Globus pallidus (tissue), 1 donor: ENCODE results near the gene PRSS36.
"Not testable (repeated sequence)": the region's sequence is repeated elsewhere in the genome, so short reads cannot be mapped to it uniquely, and the experiment has no call there.

Source experiments
- DNase-seq: peaks from one replicate; pipeline ENCODE4 v3.0.0-alpha.2; 2015; ENCODE audit warnings: low spot score

PRSS36 gene

DNA sequence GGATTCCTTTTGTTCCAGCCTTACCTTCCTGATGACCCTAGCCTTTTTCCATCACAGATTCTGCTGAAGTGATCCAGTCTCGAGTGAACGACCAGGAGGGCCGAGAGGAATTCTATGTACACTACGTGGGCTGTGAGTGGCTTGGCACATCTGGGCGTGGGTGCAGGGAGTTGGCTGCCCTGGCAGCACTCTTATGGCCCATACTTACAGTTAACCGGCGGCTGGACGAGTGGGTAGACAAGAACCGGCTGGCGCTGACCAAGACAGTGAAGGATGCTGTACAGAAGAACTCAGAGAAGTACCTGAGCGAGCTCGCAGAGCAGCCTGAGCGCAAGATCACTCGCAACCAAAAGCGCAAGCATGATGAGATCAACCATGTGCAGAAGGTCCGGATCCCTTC, 29.7 kb downstream of the PRSS36 start:
- no peak for DNase-seq

DNA sequence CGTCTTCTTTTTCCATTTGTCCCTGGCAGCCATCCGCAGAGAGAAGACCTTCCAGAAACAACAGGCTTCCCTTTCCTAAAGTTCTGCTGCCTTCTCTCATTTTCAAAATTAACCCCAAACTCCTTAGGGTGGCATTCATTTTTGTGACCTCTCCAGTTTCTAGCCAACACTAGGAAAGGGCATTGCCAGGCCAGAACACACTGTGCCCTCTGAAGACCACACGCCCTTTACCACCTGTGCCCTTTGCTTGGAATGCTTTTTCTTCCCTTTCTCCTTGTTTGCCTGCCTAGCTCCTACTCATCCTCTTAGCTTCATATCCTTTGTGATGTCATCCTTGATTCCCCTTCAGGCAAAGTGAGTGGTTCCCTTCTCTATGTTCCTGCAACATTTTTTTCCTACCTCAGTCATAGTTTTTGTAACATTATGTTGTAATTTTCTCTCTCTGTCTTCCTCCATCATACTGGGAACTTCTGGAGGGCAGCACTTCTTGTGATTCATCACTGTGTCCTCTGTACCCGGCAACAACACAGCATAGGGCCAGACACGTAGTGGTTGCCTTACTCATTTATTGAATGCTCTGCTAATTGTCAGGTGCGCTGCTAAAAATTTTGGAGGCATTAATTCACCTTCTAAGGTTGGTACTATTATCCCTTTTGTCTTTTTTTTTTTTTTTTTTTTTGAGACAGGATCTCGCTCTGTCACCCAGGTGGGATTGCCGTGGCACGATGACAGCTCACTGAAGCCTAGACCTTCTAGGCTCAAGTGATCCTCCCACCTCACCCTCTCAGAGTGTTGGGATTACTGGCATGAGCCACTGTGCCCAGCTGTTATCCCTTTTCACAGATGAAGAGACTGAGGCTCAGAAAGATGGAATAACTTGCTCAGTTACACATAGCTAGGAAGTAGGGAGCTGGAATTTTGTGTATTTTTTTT, 31.4 kb downstream of the PRSS36 start:
- DNase-seq, result no peak

DNA sequence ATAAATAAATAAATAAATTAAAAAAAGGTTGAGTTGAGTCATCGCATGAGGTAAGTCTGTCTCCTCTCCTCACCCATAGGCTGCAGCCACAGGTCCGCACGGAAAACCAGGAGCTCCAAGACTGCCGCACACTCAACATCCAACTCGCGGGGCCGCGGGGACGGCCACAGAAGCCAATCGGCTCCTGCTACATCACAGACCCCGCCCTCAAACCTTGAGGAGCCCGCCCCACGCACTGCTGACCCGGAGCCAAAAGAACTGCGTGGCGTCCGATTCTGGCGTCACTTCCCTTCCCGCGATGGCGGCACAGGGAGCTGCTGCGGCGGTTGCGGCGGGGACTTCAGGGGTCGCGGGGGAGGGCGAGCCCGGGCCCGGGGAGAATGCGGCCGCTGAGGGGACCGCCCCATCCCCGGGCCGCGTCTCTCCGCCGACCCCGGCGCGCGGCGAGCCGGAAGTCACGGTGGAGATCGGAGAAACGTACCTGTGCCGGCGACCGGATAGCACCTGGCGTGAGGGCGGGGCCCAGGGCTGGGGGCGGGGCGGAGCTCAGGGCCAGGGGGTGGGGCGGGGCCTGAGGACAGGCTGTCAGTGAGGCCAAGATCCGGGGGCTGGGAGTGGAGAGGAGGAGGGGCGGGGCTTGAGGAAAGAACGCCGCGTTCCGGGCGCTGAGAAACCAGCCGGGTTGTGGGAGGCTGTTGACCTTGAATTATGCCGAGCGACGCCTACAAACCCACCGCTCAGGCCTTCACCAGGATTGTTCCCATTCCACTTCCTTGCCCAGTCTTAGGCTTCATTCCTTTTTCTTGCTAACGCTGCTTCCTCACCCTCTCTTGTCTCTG, 32.3 kb downstream of the PRSS36 start, which contains the start of gene KAT8:
Gene KAT8 (plus strand): TSS at position 281 of the 839 bp plus-strand sequence. CDS start 18 bp downstream, at position 299.
- DNase-seq, result peak; percentile 97

DNA sequence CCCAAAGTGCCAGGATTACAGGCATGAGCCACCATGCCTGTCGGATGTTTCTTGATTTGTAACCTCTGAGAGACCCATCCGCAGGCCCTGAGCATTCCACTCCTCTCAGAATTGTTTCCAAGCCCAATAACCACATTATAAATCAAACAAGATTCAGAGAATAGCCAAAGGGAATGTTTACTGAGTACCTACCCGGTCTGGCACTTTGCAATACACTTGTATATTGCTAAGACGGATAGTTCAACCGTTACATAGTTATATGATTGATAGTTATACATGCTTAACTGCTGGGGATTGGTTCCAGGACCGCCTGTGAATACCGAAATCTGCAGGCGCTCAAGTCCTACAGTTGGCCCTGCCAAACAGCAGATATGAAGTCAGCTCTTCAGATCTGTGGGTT, 35.4 kb downstream of the PRSS36 start:
- DNase-seq, result no peak

DNA sequence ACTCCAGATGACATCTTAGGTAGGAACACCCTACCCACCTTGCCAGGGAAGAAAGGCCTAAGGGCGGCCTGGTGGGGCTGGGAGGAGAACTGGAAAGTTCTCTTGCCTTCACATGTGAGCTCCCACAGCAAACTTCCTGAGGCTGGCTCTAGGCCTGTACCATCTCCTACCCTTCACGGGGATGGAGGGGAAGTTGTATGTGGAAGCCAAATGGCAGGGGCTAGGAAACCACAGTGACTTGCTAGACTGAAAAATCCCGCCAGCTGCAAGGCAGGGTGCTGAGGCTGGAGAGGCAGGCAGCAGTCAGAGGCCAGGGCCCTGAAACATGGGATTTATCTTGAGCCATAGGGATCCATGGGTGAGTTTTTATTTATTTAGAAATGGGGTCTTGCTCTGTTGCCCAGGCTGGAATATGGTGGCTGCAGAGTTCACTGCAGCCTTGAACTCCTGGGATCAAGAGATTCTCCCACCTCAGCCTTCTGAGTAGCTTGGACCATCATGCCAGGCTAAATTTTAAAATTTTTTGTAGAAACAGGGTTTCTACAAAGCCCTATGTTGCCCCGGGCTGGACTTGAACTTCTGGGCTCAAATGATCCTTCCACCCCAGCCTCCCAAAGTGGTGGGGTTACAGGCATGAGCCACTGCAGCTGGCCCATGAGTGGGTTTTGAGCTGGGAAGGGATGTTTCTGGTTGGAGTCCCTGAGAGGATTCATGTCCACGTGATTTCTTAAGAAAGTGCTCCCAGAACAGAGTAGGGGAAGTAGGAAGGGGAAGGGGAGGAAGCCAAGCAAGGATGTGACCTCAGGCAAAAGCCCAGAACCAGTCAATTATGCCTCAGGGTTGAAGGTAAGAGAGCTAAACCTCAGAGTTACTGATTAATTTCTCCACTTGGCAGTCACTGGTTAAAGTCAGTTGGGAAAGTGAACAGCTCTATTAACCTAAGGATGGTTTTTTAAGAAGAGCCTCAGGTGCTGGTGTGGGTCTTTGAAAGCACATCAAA, 36.4 kb downstream of the PRSS36 start:
- peak; percentile 46 for DNase-seq

DNA sequence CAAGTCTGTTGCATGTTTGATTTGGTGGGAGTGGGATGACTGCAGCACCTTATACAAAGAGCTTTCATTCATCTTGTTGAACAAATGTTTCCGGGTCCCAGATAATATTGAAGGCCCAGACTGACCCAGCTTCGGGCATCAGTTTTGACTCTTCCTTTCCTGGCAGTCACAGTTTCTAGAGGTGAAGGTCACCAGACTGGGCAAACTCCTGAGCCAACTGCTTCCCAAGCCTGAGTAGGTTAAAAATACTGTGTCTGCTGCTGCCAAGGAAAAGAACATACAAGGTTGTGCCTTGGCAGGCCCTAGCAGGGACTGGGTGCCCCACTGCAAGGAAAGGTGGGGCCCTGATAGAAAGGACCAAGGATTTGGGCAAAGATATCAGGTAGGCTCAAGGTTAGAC, 37.2 kb downstream of the PRSS36 start:
- DNase-seq, result no peak

DNA sequence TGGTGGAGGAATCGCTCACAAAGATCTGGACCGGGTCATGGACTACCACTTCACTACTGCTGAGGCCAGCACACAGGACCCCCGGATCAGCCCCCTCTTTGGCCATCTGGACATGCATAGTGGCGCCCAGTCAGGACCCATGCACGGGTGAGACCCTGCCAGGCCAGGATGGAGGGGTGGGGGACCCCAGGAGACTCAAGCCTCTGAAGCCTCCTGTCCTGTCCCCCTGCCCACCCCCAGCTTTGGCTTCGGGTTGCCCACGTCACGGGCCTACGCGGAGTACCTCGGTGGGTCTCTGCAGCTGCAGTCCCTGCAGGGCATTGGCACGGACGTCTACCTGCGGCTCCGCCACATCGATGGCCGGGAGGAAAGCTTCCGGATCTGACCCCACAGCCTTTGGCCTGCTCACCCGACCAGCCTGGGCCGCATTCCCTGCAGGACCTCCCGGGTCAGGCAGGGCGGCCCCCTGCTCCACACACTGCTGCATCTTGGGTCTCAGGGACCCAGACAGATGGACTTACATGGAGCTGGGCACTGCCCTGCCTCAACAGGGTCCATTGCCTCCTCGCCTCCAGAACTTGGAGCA, 37.9 kb downstream of the PRSS36 start:
- DNase-seq, result no peak

DNA sequence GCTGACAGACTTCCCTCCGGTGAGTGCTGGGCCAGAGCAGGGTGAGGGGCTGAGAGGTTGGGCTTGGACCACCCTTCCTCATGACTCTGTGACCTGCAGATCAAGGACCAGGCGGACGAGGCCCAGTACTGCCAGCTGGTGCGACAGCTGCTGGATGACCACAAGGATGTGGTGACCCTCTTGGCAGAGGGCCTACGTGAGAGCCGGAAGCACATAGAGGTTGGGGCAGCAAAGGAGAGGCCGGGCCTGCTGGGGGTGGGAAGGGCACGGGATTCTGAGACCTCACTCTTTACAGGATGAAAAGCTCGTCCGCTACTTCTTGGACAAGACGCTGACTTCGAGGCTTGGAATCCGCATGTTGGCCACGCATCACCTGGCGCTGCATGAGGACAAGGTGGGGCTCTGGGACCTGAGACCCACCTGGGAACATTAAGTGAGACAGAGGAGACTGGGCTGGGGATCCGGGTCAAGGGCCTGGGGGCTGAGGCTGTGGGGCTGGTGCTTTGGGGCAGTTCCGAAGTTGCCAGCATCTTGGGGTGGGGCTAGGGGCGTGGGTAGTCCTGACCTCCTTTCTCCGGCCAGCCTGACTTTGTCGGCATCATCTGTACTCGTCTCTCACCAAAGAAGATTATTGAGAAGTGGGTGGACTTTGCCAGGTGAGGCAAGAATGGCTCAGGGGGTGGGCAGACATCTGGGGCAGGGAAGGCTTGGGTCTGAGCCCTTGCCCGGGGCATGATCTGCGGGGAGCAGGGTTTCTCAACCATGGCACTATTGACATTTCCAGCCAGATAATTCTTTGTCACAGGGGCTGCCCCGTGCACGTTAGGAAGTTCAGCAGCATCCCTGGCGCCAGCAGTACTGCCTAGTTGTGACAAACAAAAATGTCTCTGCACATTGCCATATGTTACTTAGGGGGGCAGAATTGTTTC, 39.5 kb downstream of the PRSS36 start:
- DNase-seq, result no peak

DNA sequence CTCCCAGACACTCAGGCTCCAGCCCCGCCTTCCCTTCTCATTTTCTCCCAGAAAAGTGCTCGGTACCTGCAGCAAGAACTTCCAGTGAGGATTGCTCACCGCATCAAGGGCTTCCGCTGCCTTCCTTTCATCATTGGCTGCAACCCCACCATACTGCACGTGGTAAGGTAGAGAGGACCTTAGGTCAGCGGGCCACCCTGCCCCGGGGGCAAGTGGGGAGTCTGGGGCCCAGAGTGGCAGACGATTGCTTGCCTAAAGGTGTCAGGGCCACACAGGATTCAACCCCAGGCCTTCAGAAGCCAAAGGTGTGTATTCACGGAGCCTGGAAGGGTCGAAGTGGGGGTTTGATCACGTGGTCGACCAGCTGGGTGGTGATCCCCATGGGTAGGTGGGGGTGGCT, 40.2 kb downstream of the PRSS36 start:
- DNase-seq, result no peak

DNA sequence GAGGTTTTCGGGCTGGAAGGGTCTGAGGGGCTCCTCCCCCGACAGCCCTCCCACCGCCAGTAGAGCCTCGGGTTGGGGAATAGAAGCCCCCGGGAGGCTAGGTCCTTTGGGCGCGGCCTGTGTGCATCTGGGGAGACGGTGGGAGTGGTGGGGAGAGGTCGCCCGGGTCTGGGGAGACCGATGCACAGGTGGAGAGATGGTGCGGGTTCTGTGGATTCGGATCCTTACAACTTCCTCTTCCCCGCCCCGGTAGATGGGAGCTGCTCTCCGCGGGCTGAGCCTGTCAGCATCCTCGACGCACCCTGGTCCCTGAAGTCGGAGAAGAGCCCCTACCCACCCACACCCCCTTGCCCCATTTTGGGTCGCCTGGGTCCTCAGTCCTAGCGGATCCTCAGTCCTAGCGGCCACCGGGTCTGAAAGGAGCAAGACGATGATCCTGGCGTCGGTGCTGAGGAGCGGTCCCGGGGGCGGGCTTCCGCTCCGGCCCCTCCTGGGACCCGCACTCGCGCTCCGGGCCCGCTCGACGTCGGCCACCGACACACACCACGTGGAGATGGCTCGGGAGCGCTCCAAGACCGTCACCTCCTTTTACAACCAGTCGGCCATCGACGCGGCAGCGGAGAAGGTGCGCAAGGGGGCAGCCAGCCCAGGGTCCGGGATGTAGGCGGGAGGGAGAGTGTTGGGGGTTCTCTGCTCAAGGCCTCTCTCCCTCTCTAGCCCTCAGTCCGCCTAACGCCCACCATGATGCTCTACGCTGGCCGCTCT, 40.9 kb downstream of the PRSS36 start:
- DNase-seq, result no peak

DNA sequence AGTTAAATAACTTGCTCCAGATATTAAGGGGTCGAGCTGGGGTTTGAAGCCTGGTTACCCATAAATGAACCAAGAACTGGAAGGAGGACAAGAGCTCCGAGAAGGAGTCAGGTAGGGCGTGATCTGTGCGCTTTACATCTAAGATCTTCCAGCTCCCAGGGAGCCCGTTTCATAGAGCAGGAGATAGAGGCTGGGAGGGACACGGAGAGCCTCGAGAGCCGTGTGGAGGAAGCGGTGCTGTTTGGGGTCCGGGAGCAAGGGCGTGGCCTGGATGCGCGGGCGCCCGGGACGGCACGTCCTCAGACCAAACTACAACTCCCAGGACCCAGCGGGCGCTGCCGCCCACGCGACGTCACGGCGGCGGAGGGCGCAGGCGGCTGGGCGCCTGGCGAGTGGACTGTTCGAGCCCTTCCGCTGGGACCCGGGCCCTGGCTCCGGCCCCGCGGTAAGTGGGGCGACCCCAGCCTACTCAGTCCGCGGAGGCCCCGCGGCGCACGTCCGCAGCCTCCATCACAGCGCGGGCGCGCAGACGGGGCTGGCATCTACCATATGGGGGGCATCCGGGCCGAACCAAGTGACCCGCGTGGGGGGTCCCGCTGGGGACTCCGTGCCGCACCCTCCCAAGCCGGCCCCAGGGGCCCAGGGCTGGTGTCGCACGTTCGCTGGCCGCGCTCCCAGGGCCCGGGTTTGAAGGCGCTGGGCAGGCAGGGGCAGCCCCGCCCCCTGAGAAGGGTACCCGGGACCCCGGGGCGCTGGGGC, 41.7 kb downstream of the PRSS36 start, which contains the start of gene BCKDK:
Gene BCKDK (plus strand): TSS at position 352 of the 759 bp plus-strand sequence. CDS start 838 bp downstream, outside the sequence.
- peak; percentile 67 for DNase-seq

DNA sequence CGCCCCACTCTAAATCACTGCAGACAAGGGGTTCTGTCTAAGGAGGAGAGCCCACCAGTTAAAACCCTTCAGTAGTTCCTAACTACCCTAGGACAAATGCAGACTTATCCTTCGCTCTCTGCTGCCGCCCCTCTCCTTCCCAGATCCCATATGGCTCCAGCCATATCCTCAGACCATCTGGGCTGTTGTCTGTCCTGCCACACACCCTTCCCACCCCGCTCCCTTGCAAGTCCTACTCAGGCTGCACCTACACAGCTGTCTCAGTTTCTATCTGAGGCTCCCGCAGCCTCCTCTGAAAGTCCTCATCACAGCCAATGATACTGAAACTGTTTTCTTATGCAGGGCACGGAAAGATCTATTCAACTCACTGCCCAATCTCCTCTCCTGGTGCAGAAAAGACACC, 42.4 kb downstream of the PRSS36 start:
- DNase-seq, result no peak

DNA sequence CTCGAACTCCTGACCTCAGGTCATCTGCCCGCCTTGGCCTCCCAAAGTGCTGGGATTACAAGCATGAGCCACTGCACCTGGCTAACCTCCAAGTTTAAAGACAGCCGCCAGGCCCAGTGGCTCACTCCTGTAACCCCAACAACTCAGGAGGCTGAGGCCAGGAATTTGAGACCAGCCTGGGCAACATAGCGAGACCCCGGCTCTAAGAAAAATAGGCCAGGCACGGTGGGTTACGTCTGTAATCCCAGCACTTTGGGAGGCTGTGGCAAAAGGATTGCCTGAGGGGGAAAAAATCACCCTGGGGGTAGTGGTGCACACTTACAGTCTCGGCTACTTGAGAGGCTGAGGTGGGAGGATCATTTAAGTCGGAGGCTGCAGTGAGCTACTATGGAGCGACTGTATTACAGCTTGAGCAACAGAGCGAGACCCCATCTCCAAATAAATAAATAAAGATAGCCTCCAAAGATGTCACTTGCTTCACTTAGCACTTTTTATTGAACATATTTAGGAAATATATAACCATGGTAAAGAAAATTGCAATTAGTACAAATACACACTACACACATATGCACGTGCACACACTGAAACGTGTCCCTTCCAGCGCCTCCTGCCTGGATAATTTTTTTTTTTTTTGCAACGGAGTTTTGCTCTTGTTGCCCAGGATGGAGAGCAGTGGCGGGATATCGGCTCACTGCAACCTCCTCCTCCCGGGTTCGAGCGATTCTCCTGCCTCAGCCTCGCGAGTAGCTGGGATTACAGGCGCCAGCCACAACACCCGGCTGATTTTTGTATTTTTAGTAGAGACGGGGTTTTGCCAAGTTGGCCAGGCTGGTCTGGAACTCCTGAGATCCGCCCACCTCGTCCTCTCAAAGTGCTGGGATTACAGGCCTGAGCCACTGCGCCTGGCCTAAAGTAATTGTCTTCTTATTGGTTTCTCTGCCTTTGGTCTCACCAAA, 43.1 kb downstream of the PRSS36 start:
- DNase-seq, result no peak

DNA sequence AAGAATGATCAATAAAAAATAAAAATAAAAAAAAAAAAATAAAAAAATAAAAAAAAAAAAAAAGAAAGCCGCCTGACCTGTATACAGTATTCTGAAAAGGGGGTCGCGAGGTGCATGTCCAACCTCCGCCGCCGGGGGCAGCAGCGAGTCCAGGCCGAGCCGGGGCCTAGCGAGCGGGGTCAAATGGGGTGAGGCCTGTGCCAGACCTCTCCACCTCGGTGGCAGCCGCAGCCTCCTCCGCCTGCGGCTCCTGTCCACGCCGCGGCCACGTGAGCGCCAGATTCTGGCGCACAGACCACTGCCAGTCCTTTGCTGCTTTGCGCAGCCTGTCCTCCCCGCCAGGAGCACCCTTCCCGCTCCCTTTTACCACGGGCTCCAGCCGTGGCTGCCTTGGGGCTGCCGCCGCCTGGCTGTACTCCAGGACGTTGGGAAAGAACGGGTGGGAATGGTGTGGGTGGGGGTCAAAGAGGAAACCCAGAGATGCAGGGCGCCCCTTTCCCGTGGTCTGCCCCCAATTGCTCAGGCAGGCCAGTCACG, 44.1 kb downstream of the PRSS36 start:
- DNase-seq, result peak; percentile 66

DNA sequence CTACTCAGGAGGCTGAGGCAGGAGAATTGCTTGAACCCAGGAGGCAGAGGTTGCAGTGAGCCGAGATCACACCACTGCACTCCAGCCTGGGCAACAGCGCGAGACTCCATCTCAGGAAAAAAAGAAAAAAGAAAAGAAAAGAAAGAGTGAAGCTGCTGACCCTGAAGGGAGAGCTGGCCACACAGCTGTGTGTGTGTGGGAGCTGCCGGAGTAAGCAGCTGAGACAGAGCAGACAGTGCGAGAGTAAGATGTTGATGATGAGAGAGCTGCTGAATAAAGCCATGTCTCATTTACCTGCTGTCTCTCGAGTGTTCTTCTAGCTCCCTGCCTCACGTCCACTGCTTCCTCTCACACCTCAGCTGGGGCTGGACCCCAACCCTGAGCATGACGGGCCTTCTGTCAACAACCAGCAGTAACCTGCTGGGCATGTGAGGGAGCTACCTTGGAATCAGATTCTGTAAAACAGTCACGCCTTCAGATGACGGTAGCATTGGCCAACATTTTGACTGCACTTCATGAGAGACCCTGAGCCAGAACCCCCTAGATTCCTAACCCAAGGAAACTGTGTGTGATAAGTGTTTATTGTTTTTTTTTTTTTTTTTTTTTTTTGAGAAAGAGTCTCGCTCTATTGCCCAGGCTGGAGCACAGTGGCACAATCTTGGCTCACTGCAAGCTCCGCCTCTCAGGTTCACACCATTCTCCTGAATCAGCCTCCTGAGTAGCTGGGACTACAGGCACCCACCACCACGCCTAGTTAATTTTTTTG, 48.8 kb downstream of the PRSS36 start:
- not testable (repeated sequence) for DNase-seq
